GM10266 (cell line): ENCODE results near the gene SUGCT.

Experiments
- DNase-seq: peaks from one replicate; pipeline ENCODE4 v3.0.0; 2012; ENCODE audit errors: extremely low spot score
- CTCF ChIP-seq: IDR thresholded peaks from 2 replicates; pipeline ENCODE4 v1.5.1; 2012; ENCODE audit warnings: mild to moderate bottlenecking, low read depth; ENCODE audit not compliant: control insufficient read depth, insufficient read depth; ENCODE audit errors: missing control alignments

Gene SUGCT

GRCh38 chr7:40694026-40694809 is 559.4 kb downstream of the SUGCT start:
- DNase-seq, result no peak
- no peak for TF ChIP-seq CTCF

GRCh38 chr7:40694991-40695390 is 560.2 kb downstream of the SUGCT start:
- DNase-seq, result no peak
- no peak for TF ChIP-seq CTCF

- TF ChIP-seq CTCF, result no peak
- DNase-seq, result no peak
Observed at GRCh38 chr7:40697653-40698052, 562.8 kb downstream of the SUGCT start.

GRCh38 chr7:40698214-40698920 is 563.6 kb downstream of the SUGCT start:
- DNase-seq, result no peak
- no peak for TF ChIP-seq CTCF

- TF ChIP-seq CTCF, result no peak
Observed at GRCh38 chr7:40698921-40699260, 564.1 kb downstream of the SUGCT start.

GRCh38 chr7:40700653-40701421 is 566.0 kb downstream of the SUGCT start:
- DNase-seq, result no peak
- TF ChIP-seq CTCF, result no peak

More at GRCh38 chr7:40698921-40699260, 564.1 kb downstream of the SUGCT start:
- no peak for DNase-seq
